Measurements from ENCODE around the gene IQCF2. TPM values are rescaled to one million over a fixed set of nuclear protein-coding genes. Genes with fewer than 3 reads are reported as not detected.

Gene IQCF2
- total RNA-seq, 2 experiments from 2014 or later = not detected

DNA sequence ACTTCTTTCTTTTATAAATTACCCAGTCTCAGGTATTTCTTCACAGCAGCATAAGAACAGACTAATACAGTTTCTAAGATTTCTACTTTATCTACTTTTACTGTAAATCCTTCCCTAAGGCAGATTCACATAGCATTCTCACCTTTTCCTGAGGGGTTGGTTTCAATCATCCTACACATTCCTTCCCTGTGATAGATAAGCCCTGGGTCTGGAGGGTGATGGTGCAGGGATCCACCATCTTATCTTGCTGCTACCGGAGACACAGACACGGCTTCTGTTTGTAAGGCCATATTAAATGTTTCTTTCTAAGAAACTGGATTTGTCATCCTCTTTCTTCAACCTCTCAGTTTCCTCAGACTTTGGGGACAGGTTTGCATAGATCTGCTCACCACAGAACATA is 7.9 kb downstream of the IQCF2 start:
- intact Hi-C loops (cut with micrococcal nuclease; ENCODE audit: unreplicated experiment) = no loop called here
- Histone ChIP-seq H3K4me3 (ENCODE audit: low read depth, low read length, poor library complexity, severe bottlenecking) (no peak overlapping the region), H4K20me1 (ENCODE audit: insufficient read depth, low read length) (no peaks in the 10 kb centered on the region), H3K9me3 (ENCODE audit: low read length) (no peaks in the 10 kb centered on the region), H3K9me2 (ENCODE audit: insufficient read depth, low read length) (no peaks in the 10 kb centered on the region), H3K36me3 (ENCODE audit: insufficient read depth, low read length) (no peaks in the 10 kb centered on the region), H3K4me1 (ENCODE audit: insufficient read depth, low read length, poor library complexity, severe bottlenecking) (no peaks in the 10 kb centered on the region), H3K27ac (ENCODE audit: low read depth, low read length, poor library complexity, severe bottlenecking) (no peak overlapping the region), H3K4me2 (ENCODE audit: low read length) (no peak overlapping the region), H3K79me2 (ENCODE audit: insufficient read depth, low read depth, low read length) (no peaks in the 10 kb centered on the region), H2AFZ (ENCODE audit: low read length) (no peak overlapping the region)
- TF ChIP-seq, protein P1, sequence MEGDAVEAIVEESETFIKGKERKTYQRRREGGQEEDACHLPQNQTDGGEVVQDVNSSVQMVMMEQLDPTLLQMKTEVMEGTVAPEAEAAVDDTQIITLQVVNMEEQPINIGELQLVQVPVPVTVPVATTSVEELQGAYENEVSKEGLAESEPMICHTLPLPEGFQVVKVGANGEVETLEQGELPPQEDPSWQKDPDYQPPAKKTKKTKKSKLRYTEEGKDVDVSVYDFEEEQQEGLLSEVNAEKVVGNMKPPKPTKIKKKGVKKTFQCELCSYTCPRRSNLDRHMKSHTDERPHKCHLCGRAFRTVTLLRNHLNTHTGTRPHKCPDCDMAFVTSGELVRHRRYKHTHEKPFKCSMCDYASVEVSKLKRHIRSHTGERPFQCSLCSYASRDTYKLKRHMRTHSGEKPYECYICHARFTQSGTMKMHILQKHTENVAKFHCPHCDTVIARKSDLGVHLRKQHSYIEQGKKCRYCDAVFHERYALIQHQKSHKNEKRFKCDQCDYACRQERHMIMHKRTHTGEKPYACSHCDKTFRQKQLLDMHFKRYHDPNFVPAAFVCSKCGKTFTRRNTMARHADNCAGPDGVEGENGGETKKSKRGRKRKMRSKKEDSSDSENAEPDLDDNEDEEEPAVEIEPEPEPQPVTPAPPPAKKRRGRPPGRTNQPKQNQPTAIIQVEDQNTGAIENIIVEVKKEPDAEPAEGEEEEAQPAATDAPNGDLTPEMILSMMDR (conservative IDR thresholded peaks at IDR 0.05; ENCODE audit: low read length) = no peak
- TF ChIP-seq EZH2phosphoT487 (IDR thresholded peaks at IDR 0.05; ENCODE audit: borderline replicate concordance, low read depth, low read length) = no peak
- CTCF ChIA-PET (ENCODE audit: unreplicated experiment) = no interaction called here
- POLR2A ChIA-PET = no interaction called here
- BruUV-seq (replicated peaks) = no TSS peak
- DNase-seq (ENCODE audit: low spot score) = no peak

DNA sequence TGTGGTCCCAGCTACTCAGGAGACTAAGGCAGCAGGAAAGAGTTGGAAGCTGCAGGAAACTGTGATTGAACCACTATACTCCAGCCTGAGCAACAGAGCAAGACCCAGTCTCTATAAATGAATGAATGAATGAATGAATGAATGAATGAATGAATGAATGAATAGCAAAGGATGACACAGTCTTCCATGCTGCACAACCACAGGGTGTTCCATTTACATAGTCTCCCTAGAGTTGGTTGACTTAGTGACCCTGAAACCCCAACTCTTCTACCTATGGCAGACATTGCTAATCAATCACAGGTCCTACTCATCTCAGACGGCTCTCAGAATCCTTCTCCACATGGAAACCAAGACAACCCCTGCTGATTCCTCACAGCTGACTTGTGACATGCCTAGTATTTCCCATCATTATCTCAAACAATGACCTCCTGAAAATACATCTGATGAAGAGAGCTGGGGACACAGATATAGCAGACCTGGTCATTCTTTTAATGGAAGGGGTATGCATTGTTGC is 11.9 kb downstream of the IQCF2 start:
- Histone ChIP-seq H3K9me3 (ENCODE audit: low read length) (no peaks in the 10 kb centered on the region), H4K20me1 (ENCODE audit: insufficient read depth, low read length) (no peaks in the 10 kb centered on the region), H3K4me3 (ENCODE audit: low read depth, low read length, poor library complexity, severe bottlenecking) (no peak overlapping the region), H3K36me3 (ENCODE audit: insufficient read depth, low read length) (no peaks in the 10 kb centered on the region), H2AFZ (ENCODE audit: low read length) (no peak overlapping the region), H3K4me1 (ENCODE audit: insufficient read depth, low read length, poor library complexity, severe bottlenecking) (no peaks in the 10 kb centered on the region), H3K79me2 (ENCODE audit: insufficient read depth, low read depth, low read length) (no peaks in the 10 kb centered on the region), H3K27ac (ENCODE audit: low read depth, low read length, poor library complexity, severe bottlenecking) (no peak overlapping the region), H3K4me2 (ENCODE audit: low read length) (no peak overlapping the region), H3K9me2 (ENCODE audit: insufficient read depth, low read length) (no peaks in the 10 kb centered on the region)
- TF ChIP-seq, protein P1 (conservative IDR thresholded peaks at IDR 0.05; ENCODE audit: low read length) = no peak
- no peak for TF ChIP-seq EZH2phosphoT487 (IDR thresholded peaks at IDR 0.05; ENCODE audit: borderline replicate concordance, low read depth, low read length)
- ChIA-PET CTCF (ENCODE audit: unreplicated experiment) (no interaction called here), POLR2A (no interaction called here)
- intact Hi-C loops (cut with micrococcal nuclease; ENCODE audit: unreplicated experiment) = no loop called here
- no TSS peak for BruUV-seq (replicated peaks)
- DNase-seq (ENCODE audit: low spot score) = no peak

DNA sequence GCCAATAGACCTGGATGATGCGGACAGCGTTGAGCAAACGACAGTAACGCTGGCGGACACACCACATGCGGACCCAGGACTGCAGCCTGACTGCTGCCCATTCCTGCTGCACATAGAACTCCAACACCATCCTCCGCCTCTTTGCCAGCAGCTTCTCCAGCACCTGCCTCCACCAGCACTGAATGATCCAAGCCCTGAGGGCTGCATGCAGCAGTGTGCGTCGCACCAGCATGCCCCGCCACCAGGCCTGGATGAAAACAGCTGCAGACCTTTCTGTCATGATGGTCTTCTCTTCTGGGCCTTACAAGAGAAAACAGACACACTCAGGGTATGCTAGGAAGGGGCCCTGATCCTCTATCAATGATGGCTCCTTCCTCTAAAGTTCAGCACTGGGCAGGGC is 12.5 kb downstream of the IQCF2 start:
- ChIA-PET CTCF (ENCODE audit: unreplicated experiment) (no interaction called here), POLR2A (no interaction called here)
- Histone ChIP-seq H3K9me2 (ENCODE audit: insufficient read depth, low read length) (no peaks in the 10 kb centered on the region), H4K20me1 (ENCODE audit: insufficient read depth, low read length) (no peaks in the 10 kb centered on the region), H3K4me3 (ENCODE audit: low read depth, low read length, poor library complexity, severe bottlenecking) (no peak overlapping the region), H3K79me2 (ENCODE audit: insufficient read depth, low read depth, low read length) (no peaks in the 10 kb centered on the region), H3K4me1 (ENCODE audit: insufficient read depth, low read length, poor library complexity, severe bottlenecking) (no peaks in the 10 kb centered on the region), H3K36me3 (ENCODE audit: insufficient read depth, low read length) (no peaks in the 10 kb centered on the region), H3K4me2 (ENCODE audit: low read length) (no peak overlapping the region), H2AFZ (ENCODE audit: low read length) (no peak overlapping the region), H3K9me3 (ENCODE audit: low read length) (no peaks in the 10 kb centered on the region), H3K27ac (ENCODE audit: low read depth, low read length, poor library complexity, severe bottlenecking) (no peak overlapping the region)
- no peak for TF ChIP-seq EZH2phosphoT487 (IDR thresholded peaks at IDR 0.05; ENCODE audit: borderline replicate concordance, low read depth, low read length)
- TF ChIP-seq, protein P1 (conservative IDR thresholded peaks at IDR 0.05; ENCODE audit: low read length) = no peak
- no TSS peak for BruUV-seq (replicated peaks)
- intact Hi-C loops (cut with micrococcal nuclease; ENCODE audit: unreplicated experiment) = no loop called here
- DNase-seq (ENCODE audit: low spot score) = no peak
